GM18511 (cell line): ENCODE measurements around the gene PLEKHG4.

Source experiments
- ATAC-seq: cut with Tn5 transposase; IDR thresholded peaks from one replicate; pipeline ENCODE4 v1.9.1; 2021; ENCODE audit warnings: mild to moderate bottlenecking, moderate library complexity; ENCODE audit not compliant: unreplicated experiment

Gene PLEKHG4

GRCh38 chr16:67244387-67245185 is 34.7 kb upstream of the PLEKHG4 start:
- ATAC-seq = peak; percentile 61

GRCh38 chr16:67245186-67245585 is 34.1 kb upstream of the PLEKHG4 start:
- no peak for ATAC-seq

GRCh38 chr16:67245674-67246080 is 33.7 kb upstream of the PLEKHG4 start:
- ATAC-seq = no peak

GRCh38 chr16:67246081-67246755 is 33.1 kb upstream of the PLEKHG4 start:
- ATAC-seq = peak; percentile 28

- peak; percentile 14 for ATAC-seq
These were observed 32.6 kb upstream of the PLEKHG4 start for GRCh38 chr16:67246756-67247191.

GRCh38 chr16:67247192-67248072 is 31.9 kb upstream of the PLEKHG4 start, which contains the start of gene FHOD1:
TSS of gene FHOD1 (minus strand) at chr16:67247481. CDS start at chr16:67247410, 71 bp downstream.
- peak; percentile 56 for ATAC-seq

GRCh38 chr16:67248073-67248400 is 31.3 kb upstream of the PLEKHG4 start:
- ATAC-seq = no peak

GRCh38 chr16:67248401-67249177 is 30.7 kb upstream of the PLEKHG4 start, which contains the start of gene SLC9A5:
TSS of gene SLC9A5 (plus strand) at chr16:67248979. CDS start at chr16:67249015, 36 bp downstream.
- ATAC-seq = no peak

GRCh38 chr16:67249178-67250044 is 29.9 kb upstream of the PLEKHG4 start:
- ATAC-seq = no peak

- no peak for ATAC-seq
These were observed 29.3 kb upstream of the PLEKHG4 start for GRCh38 chr16:67250045-67250327.

- ATAC-seq = no peak
These were observed 26.5 kb upstream of the PLEKHG4 start for GRCh38 chr16:67252609-67253497.

GRCh38 chr16:67254801-67255552 is 24.4 kb upstream of the PLEKHG4 start:
- ATAC-seq = no peak

- no peak for ATAC-seq
These were observed 23.6 kb upstream of the PLEKHG4 start for GRCh38 chr16:67255553-67256221.

- no peak for ATAC-seq
These were observed 22.6 kb upstream of the PLEKHG4 start for GRCh38 chr16:67256701-67257230.

- no peak for ATAC-seq
These were observed 21.7 kb upstream of the PLEKHG4 start for GRCh38 chr16:67257486-67258160.

- ATAC-seq = no peak
These were observed 21.0 kb upstream of the PLEKHG4 start for GRCh38 chr16:67258161-67258835.
